ENCODE results near the gene STX12. TPM values are rescaled to one million over a fixed set of nuclear protein-coding genes. Genes with fewer than 3 reads are reported as not detected.
"Not testable (repeated sequence)": the region's sequence is repeated elsewhere in the genome, so short reads cannot be mapped to it uniquely, and the experiment has no call there.

Gene STX12
- total RNA-seq, 1 experiment from 2014 or later, result 39.9 TPM

DNA sequence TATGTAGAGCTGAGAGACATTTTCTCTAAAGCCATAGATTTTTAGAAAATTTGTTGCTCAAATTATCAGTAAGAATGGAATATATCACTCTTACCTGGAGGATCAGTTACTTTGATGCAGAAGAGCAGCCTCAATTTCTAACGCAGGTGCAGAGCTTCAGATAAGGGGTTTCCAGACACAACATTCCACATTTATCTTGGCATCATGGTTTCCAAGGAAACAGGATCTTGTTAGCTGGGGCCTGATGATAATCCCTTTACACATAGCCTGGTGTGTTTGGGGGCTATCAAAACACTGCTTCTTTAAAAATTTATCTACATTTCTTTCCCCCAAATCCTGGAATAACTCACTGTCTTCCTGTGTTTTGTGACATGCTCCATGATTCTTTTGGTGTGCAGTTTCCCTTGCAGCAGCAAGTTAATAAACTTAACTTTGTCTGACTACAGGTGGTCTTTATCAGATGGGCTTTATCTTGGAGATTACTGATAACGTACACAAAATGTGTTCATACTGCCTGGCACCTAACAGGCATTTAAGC is 2.7 kb upstream of the STX12 start:
- Histone ChIP-seq H3K79me2 (ENCODE audit: low read length) (peaks cover 24% of the 10 kb centered on the region), H3K4me1 (ENCODE audit: low read length) (peaks cover 23% of the 10 kb centered on the region), H3K9me2 (replicated peaks; ENCODE audit: insufficient read depth, low read length) (no peaks in the 10 kb centered on the region), H3K9me3 (ENCODE audit: low read length) (no peaks in the 10 kb centered on the region), H3K27me3 (ENCODE audit: low read length) (no peaks in the 10 kb centered on the region), H2AFZ (ENCODE audit: low read length) (no peak overlapping the region), H3K4me2 (ENCODE audit: low read depth, low read length, poor library complexity, severe bottlenecking) (no peak overlapping the region), H3K4me3 (ENCODE audit: low read length) (no peak overlapping the region), H3K9ac (ENCODE audit: low read length) (no peak overlapping the region), H3K27ac (ENCODE audit: low read length) (no peak overlapping the region), H3K36me3 (ENCODE audit: insufficient read depth, low read length) (no peaks in the 10 kb centered on the region), H4K20me1 (ENCODE audit: insufficient read depth, low read depth, low read length) (no peaks in the 10 kb centered on the region; the same call in 1 of the 2 replicates)
- DNase-seq, result no peak

DNA sequence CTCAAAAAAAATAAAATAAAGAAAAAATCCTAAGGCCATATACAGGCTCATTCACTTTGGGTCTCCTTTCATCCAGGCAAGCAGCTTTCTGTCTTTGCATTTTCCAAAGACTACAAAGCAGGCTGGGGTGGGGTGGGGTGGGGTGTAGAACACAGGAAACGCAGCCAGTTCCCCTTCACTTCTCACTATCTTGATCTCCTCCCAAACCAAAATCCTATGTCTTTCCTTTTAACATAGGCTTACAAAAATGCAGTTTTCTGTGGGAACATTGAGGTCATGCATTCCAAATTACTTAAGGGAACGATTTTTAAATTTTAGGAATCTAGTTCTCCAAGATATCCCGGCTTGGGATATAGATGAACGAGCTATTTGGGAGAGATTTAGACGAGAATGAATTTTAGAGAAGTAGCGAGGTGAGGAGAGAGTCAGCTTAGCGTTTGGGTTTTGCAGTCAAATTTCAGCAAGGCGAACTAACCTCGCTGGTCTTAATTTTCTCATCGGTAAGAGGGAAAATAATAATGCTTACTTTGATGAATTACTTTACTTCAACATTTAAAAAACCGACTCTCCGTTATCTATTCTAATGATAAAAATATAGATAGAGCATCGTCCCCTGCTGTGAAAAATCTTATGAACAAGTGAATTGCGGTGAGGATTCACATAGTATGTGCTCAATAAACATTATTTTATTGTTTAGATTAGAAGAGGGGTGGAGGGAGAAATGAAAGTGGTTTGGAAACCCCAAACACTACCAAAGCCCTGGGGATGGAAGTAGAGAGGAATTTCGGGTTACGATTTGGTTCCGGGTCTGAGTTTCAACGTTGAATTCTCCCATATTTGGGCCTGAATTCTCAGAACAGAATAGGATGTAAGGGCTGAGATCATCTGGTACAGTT is 735 bp upstream of the STX12 start:
- Histone ChIP-seq H3K36me3 (ENCODE audit: insufficient read depth, low read length) (0 out of 2 replicates have a peak, but pooled peaks cover 5% of the 10 kb centered on the region), H3K9me2 (replicated peaks; ENCODE audit: insufficient read depth, low read length) (no peaks in the 10 kb centered on the region), H3K27me3 (ENCODE audit: low read length) (no peaks in the 10 kb centered on the region), H3K79me2 (ENCODE audit: low read length) (peaks cover 43% of the 10 kb centered on the region), H3K9me3 (ENCODE audit: low read length) (no peaks in the 10 kb centered on the region), H3K4me1 (ENCODE audit: low read length) (peaks cover 25% of the 10 kb centered on the region), H4K20me1 (ENCODE audit: insufficient read depth, low read depth, low read length) (no peaks in the 10 kb centered on the region; the same call in 1 of the 2 replicates), H3K27ac (ENCODE audit: low read length) (peak overlapping the region; percentile 91), H2AFZ (ENCODE audit: low read length) (peak overlapping the region; percentile 91), H3K4me2 (ENCODE audit: low read depth, low read length, poor library complexity, severe bottlenecking) (peak overlapping the region; percentile 80), H3K4me3 (ENCODE audit: low read length) (peak overlapping the region; percentile 81), H3K9ac (ENCODE audit: low read length) (peak overlapping the region; percentile 66)
- DNase-seq, result peak; percentile 70

DNA sequence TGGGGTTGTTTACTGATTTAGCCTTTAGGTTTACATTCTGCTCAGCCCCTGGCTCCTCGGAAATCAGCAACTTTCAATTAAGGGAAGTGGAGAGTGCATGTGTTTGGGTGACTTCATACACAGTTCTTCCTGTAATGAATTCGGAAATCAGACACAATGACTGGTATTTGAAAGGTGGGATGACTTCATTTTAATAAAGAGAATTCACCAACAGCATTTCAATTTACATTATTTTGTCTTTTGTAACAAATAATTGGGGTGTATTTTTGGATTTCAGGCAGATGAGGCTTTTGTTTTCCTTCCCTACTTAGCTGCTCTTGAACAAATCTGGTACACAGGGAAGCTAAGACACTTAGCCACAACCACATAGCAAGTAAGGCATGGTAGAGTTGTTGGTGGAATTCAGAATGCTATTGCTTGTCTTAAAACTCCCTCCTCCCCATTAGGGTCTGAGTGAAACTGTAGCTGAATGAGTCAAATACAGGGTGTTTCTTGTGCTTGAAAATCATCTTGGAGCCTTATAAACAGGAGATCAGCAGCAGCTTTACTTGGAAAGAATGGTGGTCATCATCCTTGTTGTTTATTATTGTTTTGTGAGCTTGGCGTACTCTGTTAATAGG is 917 bp downstream of the STX12 start:
- Histone ChIP-seq H3K4me1 (ENCODE audit: low read length) (peaks cover 25% of the 10 kb centered on the region), H3K9me2 (replicated peaks; ENCODE audit: insufficient read depth, low read length) (no peaks in the 10 kb centered on the region), H3K9ac (ENCODE audit: low read length) (peak overlapping the region; percentile 96), H3K9me3 (ENCODE audit: low read length) (no peaks in the 10 kb centered on the region), H3K4me3 (ENCODE audit: low read length) (peak overlapping the region; percentile 81), H3K27ac (ENCODE audit: low read length) (peak overlapping the region; percentile 51), H3K27me3 (ENCODE audit: low read length) (no peaks in the 10 kb centered on the region), H2AFZ (ENCODE audit: low read length) (no peak overlapping the region), H4K20me1 (ENCODE audit: insufficient read depth, low read depth, low read length) (no peaks in the 10 kb centered on the region; the same call in 1 of the 2 replicates), H3K79me2 (ENCODE audit: low read length) (peaks cover 58% of the 10 kb centered on the region), H3K4me2 (ENCODE audit: low read depth, low read length, poor library complexity, severe bottlenecking) (peak overlapping the region; percentile 80), H3K36me3 (ENCODE audit: insufficient read depth, low read length) (0 out of 2 replicates have a peak, but pooled peaks cover 5% of the 10 kb centered on the region)
- peak; percentile 72 for DNase-seq

DNA sequence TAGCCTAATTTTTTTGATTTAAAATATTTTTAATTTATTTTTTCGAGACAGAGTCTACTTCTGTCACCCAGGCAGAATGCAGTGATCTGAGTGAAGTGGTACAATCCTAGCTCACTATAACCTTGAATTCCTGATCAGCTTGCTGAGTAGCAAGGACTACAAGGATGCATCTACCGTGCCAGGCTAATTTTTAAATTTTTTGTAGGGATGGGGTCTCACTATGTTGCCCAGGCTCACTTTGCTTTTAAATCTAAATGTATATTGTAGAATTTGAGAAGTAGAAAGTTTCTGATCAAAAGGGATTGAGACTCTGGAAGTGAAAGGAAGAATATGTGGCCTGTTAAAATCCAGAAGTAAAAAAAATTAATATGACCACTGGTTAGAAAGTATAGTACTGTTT is 1.6 kb downstream of the STX12 start:
- Histone ChIP-seq H3K4me3 (ENCODE audit: low read length) (peak overlapping the region; percentile 81), H3K36me3 (ENCODE audit: insufficient read depth, low read length) (0 out of 2 replicates have a peak, but pooled peaks cover 5% of the 10 kb centered on the region), H3K4me1 (ENCODE audit: low read length) (peaks cover 25% of the 10 kb centered on the region), H3K79me2 (ENCODE audit: low read length) (peaks cover 65% of the 10 kb centered on the region), H3K9ac (ENCODE audit: low read length) (peak overlapping the region; percentile 96), H3K9me3 (ENCODE audit: low read length) (no peaks in the 10 kb centered on the region), H4K20me1 (ENCODE audit: insufficient read depth, low read depth, low read length) (no peaks in the 10 kb centered on the region; the same call in 1 of the 2 replicates), H3K4me2 (ENCODE audit: low read depth, low read length, poor library complexity, severe bottlenecking) (peak overlapping the region; percentile 80), H3K9me2 (replicated peaks; ENCODE audit: insufficient read depth, low read length) (no peaks in the 10 kb centered on the region), H2AFZ (ENCODE audit: low read length) (no peak overlapping the region), H3K27me3 (ENCODE audit: low read length) (no peaks in the 10 kb centered on the region), H3K27ac (ENCODE audit: low read length) (no peak overlapping the region)
- no peak for DNase-seq

DNA sequence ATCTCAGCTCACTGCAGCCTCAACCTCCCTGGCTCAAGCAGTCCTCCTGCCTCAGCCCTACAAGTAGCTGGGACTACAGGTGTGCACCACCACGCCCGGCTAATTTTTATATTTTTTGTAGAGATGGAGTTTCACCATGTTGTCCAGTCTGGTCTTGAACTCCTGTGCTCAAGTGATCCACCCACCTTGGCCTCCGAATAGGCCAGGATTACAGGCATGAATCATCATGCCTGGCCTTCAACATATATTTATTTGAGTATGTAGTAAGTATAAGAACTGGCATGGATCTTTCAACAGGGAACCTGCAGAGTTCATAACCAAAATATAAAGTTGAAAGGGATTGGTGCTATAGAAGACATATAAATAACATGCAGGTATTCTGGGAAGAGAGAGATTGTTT is 2.3 kb downstream of the STX12 start:
- not testable (repeated sequence) for H3K9me3 ChIP-seq (ENCODE audit: low read length); H3K9ac ChIP-seq (ENCODE audit: low read length); H3K9me2 ChIP-seq (replicated peaks; ENCODE audit: insufficient read depth, low read length); H4K20me1 ChIP-seq (ENCODE audit: insufficient read depth, low read depth, low read length); H3K4me3 ChIP-seq (ENCODE audit: low read length); H2AFZ ChIP-seq (ENCODE audit: low read length); H3K4me2 ChIP-seq (ENCODE audit: low read depth, low read length, poor library complexity, severe bottlenecking); H3K27ac ChIP-seq (ENCODE audit: low read length); DNase-seq; H3K36me3 ChIP-seq (ENCODE audit: insufficient read depth, low read length); H3K27me3 ChIP-seq (ENCODE audit: low read length)
- peaks cover 72% of the 10 kb centered on the region for H3K79me2 ChIP-seq (ENCODE audit: low read length)
- H3K4me1 ChIP-seq (ENCODE audit: low read length), result peaks cover 25% of the 10 kb centered on the region

DNA sequence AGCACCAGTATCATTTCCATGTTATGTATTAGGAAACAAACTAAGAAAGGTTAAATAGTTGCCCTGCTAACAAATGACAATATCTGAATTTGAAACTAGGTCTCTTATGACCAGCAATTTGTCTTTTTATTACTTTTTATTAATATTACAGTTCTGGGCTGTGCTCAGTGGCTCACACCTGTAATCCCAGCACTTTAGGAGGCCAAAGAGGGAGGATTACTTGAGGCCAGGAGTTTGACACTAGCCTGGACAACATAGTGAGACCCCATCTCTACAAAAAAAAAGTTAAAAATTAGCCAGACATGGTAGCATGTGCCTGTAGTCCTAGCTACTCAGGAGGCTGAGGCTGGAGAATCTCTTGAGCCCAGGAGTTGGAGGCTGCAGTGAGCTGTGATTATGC is 3.3 kb downstream of the STX12 start:
- H3K4me3 ChIP-seq (ENCODE audit: low read length); H4K20me1 ChIP-seq (ENCODE audit: insufficient read depth, low read depth, low read length); H3K9ac ChIP-seq (ENCODE audit: low read length); H3K9me3 ChIP-seq (ENCODE audit: low read length); H2AFZ ChIP-seq (ENCODE audit: low read length); H3K27ac ChIP-seq (ENCODE audit: low read length); DNase-seq; H3K36me3 ChIP-seq (ENCODE audit: insufficient read depth, low read length); H3K27me3 ChIP-seq (ENCODE audit: low read length); H3K4me2 ChIP-seq (ENCODE audit: low read depth, low read length, poor library complexity, severe bottlenecking); H3K9me2 ChIP-seq (replicated peaks; ENCODE audit: insufficient read depth, low read length): not testable (repeated sequence)
- H3K79me2 ChIP-seq (ENCODE audit: low read length), result peaks cover 80% of the 10 kb centered on the region
- peaks cover 25% of the 10 kb centered on the region for H3K4me1 ChIP-seq (ENCODE audit: low read length)

DNA sequence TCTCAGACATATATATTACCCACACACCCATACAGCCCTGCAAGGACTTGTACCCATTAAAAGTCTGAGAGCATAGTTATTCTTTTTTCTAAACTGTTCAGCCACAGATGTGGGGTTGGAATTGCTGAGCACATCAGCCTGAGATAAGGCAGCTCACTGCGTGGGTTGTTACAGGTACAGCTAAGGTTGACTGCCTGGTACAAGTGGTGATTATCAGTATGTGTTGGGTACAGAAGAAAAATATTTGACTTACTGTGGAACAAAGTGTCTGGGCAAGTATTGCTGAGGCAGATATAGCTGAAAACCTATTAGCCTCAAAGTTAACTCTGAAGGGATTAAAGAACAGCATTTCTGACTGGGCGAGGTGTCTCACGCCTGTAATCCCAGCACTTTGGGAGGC is 5.0 kb downstream of the STX12 start:
- Histone ChIP-seq H3K4me3 (ENCODE audit: low read length) (no peak overlapping the region), H4K20me1 (ENCODE audit: insufficient read depth, low read depth, low read length) (no peaks in the 10 kb centered on the region; the same call in 1 of the 2 replicates), H3K4me1 (ENCODE audit: low read length) (peaks cover 14% of the 10 kb centered on the region), H3K27ac (ENCODE audit: low read length) (no peak overlapping the region), H2AFZ (ENCODE audit: low read length) (no peak overlapping the region), H3K36me3 (ENCODE audit: insufficient read depth, low read length) (0 out of 2 replicates have a peak, but pooled peaks cover 5% of the 10 kb centered on the region), H3K4me2 (ENCODE audit: low read depth, low read length, poor library complexity, severe bottlenecking) (no peak overlapping the region), H3K9me2 (replicated peaks; ENCODE audit: insufficient read depth, low read length) (no peaks in the 10 kb centered on the region), H3K79me2 (ENCODE audit: low read length) (peaks cover 97% of the 10 kb centered on the region), H3K9me3 (ENCODE audit: low read length) (no peaks in the 10 kb centered on the region), H3K9ac (ENCODE audit: low read length) (no peak overlapping the region), H3K27me3 (ENCODE audit: low read length) (no peaks in the 10 kb centered on the region)
- DNase-seq, result no peak

DNA sequence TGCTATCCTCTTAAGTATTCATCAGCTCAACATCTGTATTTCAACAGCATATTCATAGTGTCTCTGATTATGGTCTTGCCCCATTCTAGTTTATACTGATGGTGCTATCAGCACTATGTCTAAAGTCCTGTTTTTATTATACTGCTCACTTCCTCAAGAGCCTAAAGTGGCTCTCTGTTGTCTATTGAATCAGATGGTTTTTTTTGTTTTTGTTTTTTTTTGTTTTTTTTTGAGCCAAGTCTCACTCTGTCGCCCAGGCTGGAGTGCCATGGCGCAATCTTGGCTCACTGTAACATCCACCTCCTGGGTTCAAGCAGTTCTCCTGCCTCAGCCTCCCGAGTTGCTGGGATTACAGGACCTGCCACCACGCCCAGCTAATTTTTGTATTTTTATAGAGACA is 6.1 kb downstream of the STX12 start:
- Histone ChIP-seq H3K79me2 (ENCODE audit: low read length) (peaks cover 94% of the 10 kb centered on the region), H4K20me1 (ENCODE audit: insufficient read depth, low read depth, low read length) (no peaks in the 10 kb centered on the region), H3K27me3 (ENCODE audit: low read length) (no peaks in the 10 kb centered on the region), H3K9me2 (replicated peaks; ENCODE audit: insufficient read depth, low read length) (no peaks in the 10 kb centered on the region), H3K36me3 (ENCODE audit: insufficient read depth, low read length) (0 out of 2 replicates have a peak, but pooled peaks cover 5% of the 10 kb centered on the region), H3K9me3 (ENCODE audit: low read length) (no peaks in the 10 kb centered on the region), H3K4me3 (ENCODE audit: low read length) (no peak overlapping the region), H3K9ac (ENCODE audit: low read length) (no peak overlapping the region), H3K4me2 (ENCODE audit: low read depth, low read length, poor library complexity, severe bottlenecking) (no peak overlapping the region), H2AFZ (ENCODE audit: low read length) (no peak overlapping the region), H3K27ac (ENCODE audit: low read length) (no peak overlapping the region), H3K4me1 (ENCODE audit: low read length) (peaks cover 12% of the 10 kb centered on the region)
- no peak for DNase-seq
